ENCODE results near the gene TTK.
"Not testable (repeated sequence)": the region's sequence is repeated elsewhere in the genome, so short reads cannot be mapped to it uniquely, and the experiment has no call there.

Gene TTK

GRCh38 chr6:80022803-80023202 lies 18.4 kb downstream of the TTK start:
- no peak for DNase-seq

GRCh38 chr6:80028589-80028988 lies 24.1 kb downstream of the TTK start:
- no peak for DNase-seq

- DNase-seq: peak in 1 of 2 donors; percentile 0
These were observed 25.0 kb downstream of the TTK start for GRCh38 chr6:80029470-80029869.

DNA sequence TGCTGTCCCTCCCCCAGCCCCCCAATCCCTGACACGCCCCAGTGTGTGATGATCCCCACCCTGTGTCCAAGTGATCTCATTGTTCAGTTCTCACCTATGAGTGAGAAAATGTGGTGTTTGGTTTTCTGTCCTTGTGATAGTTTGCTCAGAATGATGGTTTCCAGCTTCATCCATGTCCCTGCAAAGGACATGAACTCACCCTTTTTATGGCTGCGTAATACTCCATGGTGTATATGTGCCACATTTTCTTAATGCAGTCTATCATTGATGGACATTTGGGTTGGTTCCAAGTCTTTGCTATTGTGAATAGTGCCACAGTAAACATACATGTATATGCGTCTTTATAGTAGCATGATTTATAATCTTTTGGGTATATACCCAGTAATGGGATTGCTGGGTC lies 43.8 kb downstream of the TTK start:
- DNase-seq: not testable (repeated sequence)

- DNase-seq: no peak
These were observed 56.3 kb downstream of the TTK start for GRCh38 chr6:80060774-80061173.

GRCh38 chr6:80068146-80068545 lies 63.7 kb downstream of the TTK start:
- DNase-seq: not testable (repeated sequence)

GRCh38 chr6:80070431-80070830 lies 66.0 kb downstream of the TTK start:
- not testable (repeated sequence) for DNase-seq

- DNase-seq: no peak
These were observed 72.6 kb downstream of the TTK start for GRCh38 chr6:80077067-80077466.

DNA sequence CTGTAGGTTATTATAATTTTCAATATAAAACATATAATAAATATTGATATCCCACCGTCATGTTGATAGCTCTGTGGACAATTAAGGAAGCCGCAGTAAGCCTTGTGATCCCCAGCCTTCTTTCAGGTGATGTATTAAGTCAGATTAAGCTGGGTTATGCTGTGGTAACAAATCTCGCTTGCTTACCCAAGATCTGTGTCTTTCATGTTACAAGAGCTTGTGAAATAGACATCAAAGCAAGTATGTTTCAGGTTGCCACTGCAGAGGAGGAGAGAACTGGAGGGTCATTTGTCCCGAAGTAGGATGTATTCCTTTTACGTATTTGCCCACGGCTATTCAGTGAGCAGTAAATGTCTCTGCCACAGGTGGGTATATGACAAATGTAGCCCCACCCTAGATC lies 84.2 kb downstream of the TTK start:
- DNase-seq: no peak

DNA sequence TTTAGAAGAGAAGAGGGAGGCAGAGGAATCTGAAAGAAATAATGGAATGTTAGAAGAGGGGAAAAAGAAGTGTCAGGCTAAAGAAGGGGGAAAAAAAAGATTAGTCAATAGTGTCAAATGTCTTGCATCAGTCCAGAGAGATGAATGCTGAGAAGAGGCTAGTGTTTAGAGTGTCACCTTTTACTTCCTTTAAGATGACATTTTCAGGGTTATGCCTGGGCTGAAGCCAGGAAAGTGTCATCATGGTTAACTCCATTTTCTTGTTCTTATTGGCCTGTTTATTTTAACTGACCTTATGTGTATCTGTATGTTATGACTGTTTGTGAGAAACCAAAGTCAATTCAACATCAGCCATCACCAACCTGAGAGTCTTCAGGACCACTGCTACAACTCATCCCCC lies 87.1 kb downstream of the TTK start:
- DNase-seq: no peak
